GM23248 (cell line): Measurements from ENCODE around the gene PAX9. TPM values are rescaled to one million over a fixed set of nuclear protein-coding genes. Genes with fewer than 3 reads are reported as not detected.

Experiments
- DNase-seq: peaks from one replicate; pipeline ENCODE4 v3.0.0-alpha.2; 2015
- H2AFZ ChIP-seq: fragments of 200-600 bp; sonication (generic); 2 replicates; pipeline ENCODE4 v1.6.1; 2016; ENCODE audit warnings: antibody characterized with exemption
- H3F3A ChIP-seq: fragments of 200-600 bp; sonication (generic); 2 replicates; pipeline ENCODE4 v1.6.1; 2016; ENCODE audit warnings: mild to moderate bottlenecking, antibody characterized with exemption, mixed run types; ENCODE audit not compliant: insufficient read depth
- H3K27ac ChIP-seq: fragments of 200-600 bp; sonication (generic); 2 replicates; pipeline ENCODE4 v1.5.1; 2016; ENCODE audit warnings: mild to moderate bottlenecking
- H3K27me3 ChIP-seq: fragments of 200-600 bp; sonication (generic); replicated peaks from 2 replicates; pipeline ENCODE4 v1.6.1; 2016; ENCODE audit warnings: mild to moderate bottlenecking; ENCODE audit not compliant: insufficient read depth
- H3K36me3 ChIP-seq: fragments of 200-600 bp; sonication (generic); 2 replicates; pipeline ENCODE4 v1.6.1; 2016; ENCODE audit warnings: low read depth, mild to moderate bottlenecking
- H3K4me1 ChIP-seq: fragments of 200-600 bp; sonication (generic); 2 replicates; pipeline ENCODE4 v1.6.1; 2016; ENCODE audit warnings: mild to moderate bottlenecking; ENCODE audit not compliant: insufficient read depth
- H3K4me2 ChIP-seq: fragments of 200-600 bp; sonication (generic); one replicate; pipeline ENCODE4 v1.6.1; 2016; ENCODE audit warnings: mild to moderate bottlenecking; ENCODE audit not compliant: unreplicated experiment
- H3K4me3 ChIP-seq: fragments of 200-600 bp; sonication (generic); 2 replicates; pipeline ENCODE4 v1.5.1; 2016; ENCODE audit warnings: mild to moderate bottlenecking
- H3K79me2 ChIP-seq: fragments of 200-600 bp; sonication (generic); 2 replicates; pipeline ENCODE4 v1.6.1; 2016; ENCODE audit warnings: mild to moderate bottlenecking; ENCODE audit not compliant: insufficient read depth
- H3K9ac ChIP-seq: fragments of 200-600 bp; sonication (generic); 2 replicates; pipeline ENCODE4 v1.6.1; 2016; ENCODE audit warnings: mild to moderate bottlenecking
- H3K9me2 ChIP-seq: fragments of 200-600 bp; sonication (generic); 2 replicates; pipeline ENCODE4 v1.6.1; 2016; ENCODE audit warnings: mixed run types, mild to moderate bottlenecking, moderate library complexity; ENCODE audit not compliant: insufficient read depth
- H3K9me3 ChIP-seq: fragments of 200-600 bp; sonication (generic); one replicate; pipeline ENCODE4 v1.6.1; 2017; ENCODE audit warnings: low read depth
- H4K20me1 ChIP-seq: fragments of 200-600 bp; sonication (generic); 2 replicates; pipeline ENCODE4 v1.6.0; 2016; ENCODE audit not compliant: insufficient read depth
- EZH2 ChIP-seq: fragments of 200-600 bp; sonication (generic); IDR thresholded peaks from 2 replicates; pipeline ENCODE4 v1.6.1; 2018; ENCODE audit warnings: antibody characterized with exemption, mild to moderate bottlenecking; ENCODE audit not compliant: insufficient read depth, poor library complexity, severe bottlenecking
- EZH2phosphoT487 ChIP-seq: fragments of 200-600 bp; sonication (generic); IDR thresholded peaks from 2 replicates; pipeline ENCODE4 v1.6.1; 2018; ENCODE audit warnings: antibody characterized with exemption, moderate library complexity, mild to moderate bottlenecking, low read depth; ENCODE audit not compliant: insufficient read depth
- WGBS, 2 experiments: methylation state at CpG; one replicate each; pipeline ENCODE4 v1.1.6; 2015 to 2017; ENCODE audit warnings: low lambda C conversion rate in 2 of 2, low coverage in 1 of 2; ENCODE audit errors: missing lambda C conversion rate in 2 of 2; 5-methylcytosine and 5-hydroxymethylcytosine counted together
- in situ Hi-C: fragments of 300-500 bp; cut with MboI; formaldehyde crosslinking; loops from 2 replicates; pipeline ENCODE4 v1.15.0; 2020
- polyA plus RNA-seq: library from polyadenylated mRNA; unstranded; fragments of >200 nt; fragmentation: Nextera tagmentation; extraction: Ambion mirVana; gene quantifications from 2 replicates; pipeline ENCODE4 v1.2.1, GENCODE V29; 2016
- total RNA-seq: library from RNA; depleted of rRNA; stranded (reverse); fragments of >200 nt; shearing (Covaris generic); gene quantifications from 2 replicates; pipeline ENCODE4 v1.2.3, GENCODE V29; 2014

Gene PAX9
- total and polyA plus RNA-seq, 2 experiments from 2014 or later, result 0.19 TPM; not detected in 1

- no peaks in the 10 kb centered on the region for H3K9me3 ChIP-seq
- H3K27me3 ChIP-seq, result peaks cover 28% of the 10 kb centered on the region
These were observed 4.3 kb downstream of the PAX9 start for GRCh38 chr14:36665887-36666415.

GRCh38 chr14:36666416-36667206 lies 5.0 kb downstream of the PAX9 start:
- no peaks in the 10 kb centered on the region for H3K36me3 ChIP-seq
- in situ Hi-C loops, result loop anchor here (25.0 kb wide), 1 partner anchor 271 kb away; no protein-coding TSS in a partner anchor
- 57 to 59% methylated on average over 53 to 67 of the region's 68 CpGs for WGBS, 2 experiments

More at GRCh38 chr14:36665887-36666415, 4.3 kb downstream of the PAX9 start:
- Histone ChIP-seq H3K36me3 (no peaks in the 10 kb centered on the region), H3K4me3 (no peak overlapping the region), H3K9ac (no peak overlapping the region), H3K4me2 (no peak overlapping the region), H3K4me1 (no peaks in the 10 kb centered on the region; the same call in 1 of the 2 replicates), H3K9me2 (no peaks in the 10 kb centered on the region), H3F3A (no peaks in the 10 kb centered on the region; the same call in 1 of the 2 replicates), H3K79me2 (no peaks in the 10 kb centered on the region), H4K20me1 (no peaks in the 10 kb centered on the region), H3K27ac (no peak overlapping the region), H2AFZ (no peak overlapping the region)
- WGBS, 2 experiments, result 76 to 78% methylated on average over 13 to 18 of the region's 18 CpGs
- DNase-seq, result no peak
- TF ChIP-seq EZH2 (no peak), EZH2phosphoT487 (no peak)
- in situ Hi-C loops, result loop anchor here (25.0 kb wide), 1 partner anchor 271 kb away; no protein-coding TSS in a partner anchor

DNA sequence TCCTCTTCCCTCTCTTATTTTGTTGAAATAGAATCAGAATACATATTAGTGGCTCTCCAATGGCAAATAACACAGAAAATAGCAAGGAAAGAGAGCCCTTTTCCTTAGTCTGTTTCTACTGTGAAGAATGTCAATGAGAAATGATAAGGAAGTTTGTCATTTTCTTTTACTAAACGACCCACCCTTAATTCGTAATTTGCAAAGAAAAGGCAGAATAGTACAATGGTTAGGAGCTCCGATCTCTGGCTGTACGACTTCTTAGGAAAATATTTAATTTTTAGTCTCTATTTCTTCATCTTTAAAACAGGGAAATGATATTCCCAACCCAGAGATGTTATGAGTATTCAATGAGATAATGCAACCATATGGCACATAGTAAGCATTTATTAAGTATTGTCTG lies 6.0 kb downstream of the PAX9 start:
- Histone ChIP-seq H3K27ac (no peak overlapping the region), H3K36me3 (no peaks in the 10 kb centered on the region), H4K20me1 (no peaks in the 10 kb centered on the region), H3K27me3 (peaks cover 27% of the 10 kb centered on the region), H3K9me2 (no peaks in the 10 kb centered on the region), H3K79me2 (no peaks in the 10 kb centered on the region), H3K4me1 (no peaks in the 10 kb centered on the region; the same call in 1 of the 2 replicates), H3K9ac (no peak overlapping the region), H3K4me2 (no peak overlapping the region), H3F3A (no peaks in the 10 kb centered on the region; the same call in 1 of the 2 replicates), H3K4me3 (no peak overlapping the region), H2AFZ (no peak overlapping the region), H3K9me3 (no peaks in the 10 kb centered on the region)
- DNase-seq, result no peak
- in situ Hi-C loops, result loop anchor here (25.0 kb wide), 1 partner anchor 270 kb away; no protein-coding TSS in a partner anchor
- WGBS, 2 experiments, result 54 to 62% methylated on average over 4 of the region's 4 CpGs
- no peak for TF ChIP-seq EZH2
- TF ChIP-seq EZH2phosphoT487, result no peak

More at GRCh38 chr14:36666416-36667206, 5.0 kb downstream of the PAX9 start:
- no peaks in the 10 kb centered on the region; the same call in 1 of the 2 replicates for H3F3A ChIP-seq
- H3K4me3 ChIP-seq, result no peak overlapping the region
- H3K4me2 ChIP-seq, result no peak overlapping the region
- DNase-seq, result no peak
- no peak overlapping the region for H3K9ac ChIP-seq
- H2AFZ ChIP-seq, result no peak overlapping the region
- peaks cover 27% of the 10 kb centered on the region for H3K27me3 ChIP-seq
- H3K79me2 ChIP-seq, result no peaks in the 10 kb centered on the region
- H3K9me3 ChIP-seq, result no peaks in the 10 kb centered on the region
- H3K27ac ChIP-seq, result no peak overlapping the region
- no peaks in the 10 kb centered on the region for H4K20me1 ChIP-seq
- no peak for TF ChIP-seq EZH2phosphoT487
- TF ChIP-seq EZH2, result no peak
- no peaks in the 10 kb centered on the region; the same call in 1 of the 2 replicates for H3K4me1 ChIP-seq
- no peaks in the 10 kb centered on the region for H3K9me2 ChIP-seq

- Histone ChIP-seq H3K4me2 (no peak overlapping the region), H3K9me3 (no peaks in the 10 kb centered on the region), H3K27ac (no peak overlapping the region), H2AFZ (no peak overlapping the region), H3K4me1 (no peaks in the 10 kb centered on the region), H3K4me3 (no peak overlapping the region), H3K27me3 (peaks cover 9% of the 10 kb centered on the region), H3K79me2 (no peaks in the 10 kb centered on the region), H3F3A (no peaks in the 10 kb centered on the region), H3K9me2 (no peaks in the 10 kb centered on the region), H3K9ac (no peak overlapping the region), H4K20me1 (no peaks in the 10 kb centered on the region), H3K36me3 (no peaks in the 10 kb centered on the region)
- in situ Hi-C loops, result loop anchor here (25.0 kb wide), 1 partner anchor 266 kb away; no protein-coding TSS in a partner anchor
- 54 to 60% methylated on average over 3 of the region's 3 CpGs for WGBS, 2 experiments
- TF ChIP-seq EZH2phosphoT487 (no peak), EZH2 (no peak)
- no peak for DNase-seq
These were observed 9.5 kb downstream of the PAX9 start for GRCh38 chr14:36671149-36671548.
